ENCODE data around the gene ERO1A. TPM values are rescaled to one million over a fixed set of nuclear protein-coding genes. Genes with fewer than 3 reads are reported as not detected.
"Not testable (repeated sequence)": the region's sequence is repeated elsewhere in the genome, so short reads cannot be mapped to it uniquely, and the experiment has no call there.

ERO1A gene
- total RNA-seq, 2 donors from 2014 or later = 32.6 to 63.8 TPM

DNA sequence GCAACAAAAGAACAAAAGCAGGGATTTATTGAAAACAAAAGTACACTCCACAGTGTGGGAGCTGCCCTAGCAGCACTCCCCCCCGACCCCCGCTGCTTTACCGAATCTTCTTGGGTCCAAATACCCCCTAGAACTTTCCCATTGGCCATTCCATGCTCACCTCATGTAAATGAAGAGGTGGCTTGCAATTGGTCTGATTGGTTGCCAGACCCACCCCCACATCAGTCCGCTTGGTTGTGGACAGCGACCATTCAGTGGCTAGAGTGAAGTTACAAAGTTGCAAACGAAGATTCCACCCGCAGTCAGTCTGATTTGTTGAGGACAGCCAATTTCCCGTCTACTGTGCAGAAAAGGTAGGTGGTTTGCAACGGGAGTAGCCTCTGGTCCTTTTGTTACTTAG, 38.5 kb upstream of the ERO1A start:
- no peaks in the 10 kb centered on the region for H3K36me3 ChIP-seq
- no peak for DNase-seq (ENCODE audit: low spot score)
- TF ChIP-seq, protein P1, sequence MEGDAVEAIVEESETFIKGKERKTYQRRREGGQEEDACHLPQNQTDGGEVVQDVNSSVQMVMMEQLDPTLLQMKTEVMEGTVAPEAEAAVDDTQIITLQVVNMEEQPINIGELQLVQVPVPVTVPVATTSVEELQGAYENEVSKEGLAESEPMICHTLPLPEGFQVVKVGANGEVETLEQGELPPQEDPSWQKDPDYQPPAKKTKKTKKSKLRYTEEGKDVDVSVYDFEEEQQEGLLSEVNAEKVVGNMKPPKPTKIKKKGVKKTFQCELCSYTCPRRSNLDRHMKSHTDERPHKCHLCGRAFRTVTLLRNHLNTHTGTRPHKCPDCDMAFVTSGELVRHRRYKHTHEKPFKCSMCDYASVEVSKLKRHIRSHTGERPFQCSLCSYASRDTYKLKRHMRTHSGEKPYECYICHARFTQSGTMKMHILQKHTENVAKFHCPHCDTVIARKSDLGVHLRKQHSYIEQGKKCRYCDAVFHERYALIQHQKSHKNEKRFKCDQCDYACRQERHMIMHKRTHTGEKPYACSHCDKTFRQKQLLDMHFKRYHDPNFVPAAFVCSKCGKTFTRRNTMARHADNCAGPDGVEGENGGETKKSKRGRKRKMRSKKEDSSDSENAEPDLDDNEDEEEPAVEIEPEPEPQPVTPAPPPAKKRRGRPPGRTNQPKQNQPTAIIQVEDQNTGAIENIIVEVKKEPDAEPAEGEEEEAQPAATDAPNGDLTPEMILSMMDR (IDR thresholded peaks at IDR 0.05) = no peak
- no peak for ATAC-seq (ENCODE audit: insufficient number of reproducible peaks, low FRiP score, low read depth)
- no peaks in the 10 kb centered on the region for H3K9me3 ChIP-seq
- peaks cover 9 to 11% of the 10 kb centered on the region in 2 donors for H3K4me1 ChIP-seq (ENCODE audit: control insufficient read depth in 1 of 2, low read depth in 2 of 2)
- H3K27ac ChIP-seq = no peak overlapping the region
- no peak overlapping the region for H3K4me3 ChIP-seq
- H3K27me3 ChIP-seq (replicated peaks; ENCODE audit: insufficient read depth) = no peaks in the 10 kb centered on the region

DNA sequence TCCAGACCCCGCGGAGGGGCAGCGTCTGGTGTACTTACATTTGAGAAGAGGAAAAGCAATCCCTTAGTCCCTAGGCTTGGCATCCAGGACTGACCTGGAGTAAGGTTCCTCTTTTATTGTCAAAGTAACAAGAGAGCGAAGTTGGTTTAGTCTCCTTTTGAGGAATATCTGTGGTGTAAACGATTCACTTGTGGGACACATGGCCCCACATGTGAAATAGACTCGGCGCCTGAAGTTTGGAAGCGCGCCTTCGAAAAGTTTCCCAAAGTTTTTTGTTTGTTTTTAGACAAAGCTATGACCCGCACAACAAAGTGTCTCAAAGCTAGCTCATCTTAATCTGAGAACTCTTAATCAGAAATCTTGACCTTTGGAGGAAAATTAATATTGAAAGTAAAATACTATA, 35.4 kb upstream of the ERO1A start:
- Histone ChIP-seq H3K9me3 (no peaks in the 10 kb centered on the region), H3K4me1 (ENCODE audit: control insufficient read depth in 1 of 2, low read depth in 2 of 2) (peaks cover 9 to 11% of the 10 kb centered on the region in 2 donors), H3K27ac (peak overlapping the region; percentile 67 to 76), H3K36me3 (no peaks in the 10 kb centered on the region), H3K27me3 (replicated peaks; ENCODE audit: insufficient read depth) (no peaks in the 10 kb centered on the region), H3K4me3 (peak overlapping the region; percentile 73)
- TF ChIP-seq, protein P1 (IDR thresholded peaks at IDR 0.05) = no peak
- DNase-seq (ENCODE audit: low spot score) (no peak), ATAC-seq (ENCODE audit: insufficient number of reproducible peaks, low FRiP score, low read depth) (peak; percentile 9)

DNA sequence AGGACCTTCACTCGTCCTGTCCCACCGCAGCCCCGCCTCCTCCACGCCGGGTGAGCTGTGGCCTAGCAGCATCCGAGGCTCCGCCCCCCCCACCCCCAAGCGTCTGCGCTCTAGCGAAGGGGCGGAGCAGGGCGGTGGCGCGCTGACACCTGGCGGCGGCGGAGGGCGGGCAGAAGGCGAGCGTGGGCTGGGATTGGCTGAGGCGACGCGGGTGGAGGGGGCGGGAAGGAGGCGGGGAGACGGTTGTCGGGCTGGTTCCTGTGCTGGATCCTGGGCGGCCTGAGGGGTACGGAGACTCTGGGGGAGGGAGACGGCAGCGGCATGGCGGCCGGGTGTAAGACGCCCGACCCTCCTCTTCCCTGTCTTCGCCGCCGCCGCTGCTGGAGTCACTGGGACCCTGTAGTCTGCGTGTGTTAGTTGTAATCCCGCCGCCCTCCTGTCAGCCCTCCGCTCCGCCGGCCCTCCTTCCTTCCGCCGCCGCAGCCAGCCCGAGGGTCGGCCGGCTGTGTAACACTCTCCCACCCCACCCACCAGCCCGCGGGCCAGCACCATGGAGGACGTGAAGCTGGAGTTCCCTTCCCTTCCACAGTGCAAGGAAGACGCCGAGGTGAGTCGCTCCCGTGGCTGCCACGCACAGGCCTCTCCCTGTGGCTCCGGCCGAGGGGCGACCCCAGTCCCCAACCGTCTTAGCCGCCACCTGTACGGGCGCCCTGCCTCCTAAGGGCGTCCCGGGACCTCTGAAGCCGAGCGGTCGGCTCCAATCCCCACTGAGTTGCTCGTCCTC, 34.8 kb upstream of the ERO1A start, which contains the start of gene STYX:
STYX (plus strand) TSS at position 242 of the 784 bp plus-strand sequence; CDS start at position 551, 309 bp downstream.
- peak; percentile 98 for DNase-seq (ENCODE audit: low spot score)
- peaks cover 9 to 11% of the 10 kb centered on the region in 2 donors for H3K4me1 ChIP-seq (ENCODE audit: control insufficient read depth in 1 of 2, low read depth in 2 of 2)
- H3K27ac ChIP-seq = peak within 1 kb of the TSS; percentile 67 to 76
- H3K27me3 ChIP-seq (replicated peaks; ENCODE audit: insufficient read depth) = no peaks in the 10 kb centered on the region
- H3K9me3 ChIP-seq = no peaks in the 10 kb centered on the region
- peak; percentile 94 for ATAC-seq (ENCODE audit: insufficient number of reproducible peaks, low FRiP score, low read depth)
- TF ChIP-seq, protein P1 (IDR thresholded peaks at IDR 0.05) = peak; percentile 29
- peak within 1 kb of the TSS; percentile 73 for H3K4me3 ChIP-seq
- peaks cover 5% of the 10 kb centered on the region for H3K36me3 ChIP-seq

DNA sequence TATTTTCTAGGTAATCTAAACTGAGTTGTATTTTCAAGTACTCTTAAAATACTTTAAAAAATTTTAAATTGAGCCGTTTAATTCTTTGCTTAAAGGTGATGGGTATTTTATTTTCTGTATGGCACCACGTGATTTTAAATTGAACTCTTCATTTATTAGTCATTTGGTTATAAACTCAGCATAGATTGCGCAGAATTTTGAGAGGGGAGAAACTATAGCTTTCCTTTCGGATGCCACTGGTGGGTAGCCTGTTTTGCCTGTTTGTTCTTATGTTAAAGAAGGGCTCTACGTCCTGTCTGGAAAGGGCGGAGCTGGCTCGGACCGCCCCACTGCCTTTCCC, 34.2 kb upstream of the ERO1A start:
- TF ChIP-seq, protein P1 (IDR thresholded peaks at IDR 0.05) = no peak
- Histone ChIP-seq H3K4me3 (peak overlapping the region; percentile 73), H3K27me3 (replicated peaks; ENCODE audit: insufficient read depth) (no peaks in the 10 kb centered on the region), H3K9me3 (no peaks in the 10 kb centered on the region), H3K4me1 (ENCODE audit: control insufficient read depth in 1 of 2, low read depth in 2 of 2) (peaks cover 9 to 11% of the 10 kb centered on the region in 2 donors), H3K36me3 (peaks cover 9% of the 10 kb centered on the region), H3K27ac (peak overlapping the region; percentile 44 to 67)
- peak; percentile 52 for ATAC-seq (ENCODE audit: insufficient number of reproducible peaks, low FRiP score, low read depth)
- no peak for DNase-seq (ENCODE audit: low spot score)

DNA sequence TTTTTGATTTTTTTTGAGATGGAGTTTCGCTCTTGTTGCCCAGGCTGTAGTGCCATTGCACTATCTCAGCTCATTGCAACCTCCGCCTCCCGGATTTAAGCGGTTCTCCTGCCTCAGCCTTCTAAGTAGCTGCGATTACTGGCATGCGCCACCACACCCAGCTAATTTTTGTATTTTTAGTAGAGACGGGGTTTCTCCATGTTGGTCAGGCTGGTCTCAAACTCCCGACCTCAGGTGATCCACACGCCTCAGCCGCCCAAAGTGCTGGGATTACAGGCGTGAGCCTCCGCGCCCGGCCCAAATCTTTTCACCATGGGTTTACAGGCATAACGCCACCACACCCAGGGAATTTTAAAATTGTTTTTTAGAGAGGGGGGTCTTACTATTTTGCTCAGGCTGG, 33.7 kb upstream of the ERO1A start:
- not testable (repeated sequence) for DNase-seq (ENCODE audit: low spot score); H3K9me3 ChIP-seq; H3K4me3 ChIP-seq; ATAC-seq (ENCODE audit: insufficient number of reproducible peaks, low FRiP score, low read depth); H3K27me3 ChIP-seq (replicated peaks; ENCODE audit: insufficient read depth)
- peaks cover 13% of the 10 kb centered on the region for H3K36me3 ChIP-seq
- peak overlapping the region in 1 of 2 donors; percentile 67 for H3K27ac ChIP-seq
- peaks cover 9 to 11% of the 10 kb centered on the region in 2 donors for H3K4me1 ChIP-seq (ENCODE audit: control insufficient read depth in 1 of 2, low read depth in 2 of 2)

DNA sequence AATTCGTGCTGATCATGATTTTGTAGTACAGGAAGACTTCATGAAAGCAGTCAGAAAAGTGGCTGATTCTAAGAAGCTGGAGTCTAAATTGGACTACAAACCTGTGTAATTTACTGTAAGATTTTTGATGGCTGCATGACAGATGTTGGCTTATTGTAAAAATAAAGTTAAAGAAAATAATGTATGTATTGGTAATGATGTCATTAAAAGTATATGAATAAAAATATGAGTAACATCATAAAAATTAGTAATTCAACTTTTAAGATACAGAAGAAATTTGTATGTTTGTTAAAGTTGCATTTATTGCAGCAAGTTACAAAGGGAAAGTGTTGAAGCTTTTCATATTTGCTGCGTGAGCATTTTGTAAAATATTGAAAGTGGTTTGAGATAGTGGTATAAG, 32.2 kb upstream of the ERO1A start:
- Histone ChIP-seq H3K36me3 (peaks cover 24% of the 10 kb centered on the region), H3K4me1 (ENCODE audit: control insufficient read depth in 1 of 2, low read depth in 2 of 2) (peaks cover 9 to 11% of the 10 kb centered on the region in 2 donors)
- not testable (repeated sequence) for ATAC-seq (ENCODE audit: insufficient number of reproducible peaks, low FRiP score, low read depth); H3K27ac ChIP-seq; H3K9me3 ChIP-seq; H3K27me3 ChIP-seq (replicated peaks; ENCODE audit: insufficient read depth); H3K4me3 ChIP-seq; DNase-seq (ENCODE audit: low spot score)

Data from thoracic aorta (tissue), 2 donors.